Skeletal muscle satellite cell (primary cell): ENCODE results near the gene DLGAP5.
A peak's percentile ranks its signal among the peaks of the same experiment; 100 is the strongest.

ENCODE experiments used
- H3K27me3 ChIP-seq: 2 replicates; pipeline ENCODE4 v1.7.0; 2013; ENCODE audit warnings: low read length; ENCODE audit not compliant: control insufficient read depth, insufficient read depth
- H3K36me3 ChIP-seq: 2 replicates; pipeline ENCODE4 v1.7.0; 2013; ENCODE audit warnings: mild to moderate bottlenecking, control low read depth, low read length; ENCODE audit not compliant: insufficient read depth
- H3K4me1 ChIP-seq: 2 replicates; pipeline ENCODE4 v1.7.0; 2013; ENCODE audit warnings: low read length; ENCODE audit not compliant: control insufficient read depth, insufficient read depth
- H3K4me2 ChIP-seq: 2 replicates; pipeline ENCODE4 v1.7.0; 2013; ENCODE audit warnings: mild to moderate bottlenecking, low read length
- H3K4me3 ChIP-seq: 2 replicates; pipeline ENCODE4 v1.7.0; 2013; ENCODE audit warnings: low read length
- H3K9ac ChIP-seq: 2 replicates; pipeline ENCODE4 v1.7.0; 2013; ENCODE audit warnings: mild to moderate bottlenecking, low read depth, low read length, moderate library complexity
- H3K9me3 ChIP-seq: replicated peaks from 2 replicates; pipeline ENCODE4 v1.7.0; 2013; ENCODE audit warnings: mild to moderate bottlenecking, control low read depth, low read length

DLGAP5 gene

DNA sequence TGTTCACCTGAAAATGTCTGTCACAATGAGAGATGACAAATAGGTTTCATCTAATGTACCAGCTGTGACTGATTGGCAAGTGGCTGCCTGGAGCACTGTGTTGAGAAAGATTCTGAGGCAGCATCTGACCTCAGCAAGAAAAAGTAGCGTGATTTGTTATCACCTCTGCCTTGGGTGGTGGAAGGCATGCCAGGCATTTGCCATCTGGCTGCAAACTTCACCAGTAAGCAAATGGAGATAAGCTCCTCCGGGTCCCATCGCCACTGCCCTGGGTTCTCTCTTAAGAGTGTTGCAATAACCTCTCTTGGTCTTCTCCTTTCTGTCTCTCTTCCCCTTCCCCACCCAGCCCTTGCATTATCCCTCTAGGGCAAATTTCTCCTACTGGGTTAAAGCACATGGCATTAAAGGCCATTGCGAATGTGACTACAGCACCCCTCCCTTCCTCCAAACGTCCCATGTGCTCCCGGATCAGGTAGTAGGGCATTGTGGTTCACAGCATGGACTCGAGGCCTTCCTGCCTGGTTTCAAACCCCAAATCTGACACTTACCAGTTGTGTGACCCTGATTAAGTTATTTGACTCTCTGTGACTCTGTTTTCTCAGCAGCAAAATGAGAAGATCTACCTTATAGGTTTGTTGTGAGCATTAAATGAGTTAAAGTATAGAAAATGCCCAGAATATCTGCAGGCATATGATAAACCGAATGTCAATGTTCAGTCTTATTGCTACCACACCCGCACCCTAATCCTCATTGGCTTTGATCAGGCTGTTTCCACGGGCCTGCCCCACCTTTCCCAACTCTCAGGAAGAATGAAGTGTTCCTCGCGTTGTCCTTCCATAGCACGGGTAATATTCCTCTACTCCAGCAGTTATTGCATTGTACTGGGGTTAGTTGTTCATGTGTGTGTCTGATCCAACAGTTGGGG lies 70.6 kb downstream of the DLGAP5 start:
- H3K4me1 ChIP-seq: peaks cover 23% of the 10 kb centered on the region
- no peak overlapping the region for H3K4me2 ChIP-seq
- H3K4me3 ChIP-seq: no peak overlapping the region
- no peaks in the 10 kb centered on the region for H3K27me3 ChIP-seq
- no peaks in the 10 kb centered on the region for H3K9me3 ChIP-seq
- no peak overlapping the region for H3K9ac ChIP-seq
- no peaks in the 10 kb centered on the region for H3K36me3 ChIP-seq

- H3K4me1 ChIP-seq: peaks cover 23% of the 10 kb centered on the region
- H3K4me2 ChIP-seq: no peak overlapping the region
- no peak overlapping the region for H3K4me3 ChIP-seq
- H3K9me3 ChIP-seq: no peaks in the 10 kb centered on the region
- no peaks in the 10 kb centered on the region for H3K36me3 ChIP-seq
- H3K27me3 ChIP-seq: no peaks in the 10 kb centered on the region
- H3K9ac ChIP-seq: no peak overlapping the region
Observed at GRCh38 chr14:55118761-55119160, 72.6 kb downstream of the DLGAP5 start.

DNA sequence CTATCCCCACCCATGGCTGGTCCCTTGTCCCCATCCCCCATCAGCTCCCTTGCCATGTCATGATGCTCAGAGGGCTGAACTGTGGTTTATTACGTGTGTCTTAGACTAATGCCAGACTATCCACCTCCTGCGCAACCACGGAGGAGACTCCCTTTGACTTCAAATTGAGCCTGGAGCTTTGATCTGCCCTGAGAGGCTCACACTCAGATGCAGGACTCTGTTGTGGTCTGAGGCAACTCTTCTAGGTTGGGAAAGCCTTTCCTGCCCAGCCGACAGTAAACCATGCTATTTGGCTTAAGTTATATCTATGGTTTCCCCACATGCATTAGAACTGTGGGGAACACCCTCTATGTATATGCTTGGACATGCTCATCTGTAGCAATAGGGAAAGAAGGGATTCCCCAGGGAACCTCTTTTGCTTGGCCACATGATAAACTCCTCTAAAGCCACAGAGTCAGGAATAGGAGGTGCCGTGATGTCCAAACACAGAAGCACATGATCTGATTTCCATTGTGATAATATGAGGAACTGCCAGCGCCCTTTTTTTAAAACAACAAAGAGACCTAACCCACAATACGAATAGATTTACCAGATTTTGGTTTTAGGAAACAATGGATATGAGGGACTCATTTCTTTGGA lies 73.5 kb downstream of the DLGAP5 start:
- Histone ChIP-seq H3K9me3 (no peaks in the 10 kb centered on the region), H3K4me2 (no peak overlapping the region), H3K9ac (no peak overlapping the region), H3K27me3 (no peaks in the 10 kb centered on the region), H3K4me3 (no peak overlapping the region), H3K36me3 (no peaks in the 10 kb centered on the region), H3K4me1 (peaks cover 18% of the 10 kb centered on the region)

DNA sequence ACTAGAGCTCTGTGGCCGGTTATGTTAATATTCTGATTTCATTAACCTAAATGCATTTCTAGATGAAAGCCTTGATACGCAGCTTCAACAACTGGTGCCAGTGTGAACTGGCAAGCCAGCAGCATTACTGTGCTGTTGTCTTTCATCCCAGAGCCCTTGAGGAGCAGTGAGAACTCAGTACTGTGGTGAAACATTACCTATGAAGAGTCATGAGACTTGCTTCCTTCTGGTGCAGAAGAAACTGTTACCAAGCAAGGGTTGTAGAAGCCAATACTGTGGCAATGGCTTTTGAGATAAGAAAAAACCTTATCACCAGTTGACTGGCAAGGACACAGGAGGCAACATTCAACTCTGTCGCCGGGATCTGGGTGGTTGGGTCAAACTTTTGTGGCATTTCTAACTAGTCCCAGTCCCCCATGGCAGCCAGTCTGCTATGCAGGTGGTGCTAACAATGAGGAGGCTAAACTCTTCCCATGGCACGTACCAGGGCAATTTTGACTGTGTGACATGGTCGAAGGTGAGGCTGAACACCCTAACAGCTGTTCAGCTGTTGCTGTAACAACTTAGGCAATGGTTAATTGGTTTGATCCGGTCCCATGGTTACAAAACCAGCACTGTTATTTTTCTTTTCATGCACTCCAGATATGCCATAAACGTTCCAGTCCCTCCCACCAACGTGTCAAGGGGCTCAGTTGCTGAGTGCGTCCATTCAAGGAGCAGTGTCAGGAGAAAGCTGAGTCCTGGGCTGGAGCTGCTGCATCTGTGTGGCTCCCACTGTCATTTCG lies 74.9 kb downstream of the DLGAP5 start:
- no peaks in the 10 kb centered on the region for H3K9me3 ChIP-seq
- H3K27me3 ChIP-seq: no peaks in the 10 kb centered on the region
- H3K4me2 ChIP-seq: no peak overlapping the region
- no peak overlapping the region for H3K4me3 ChIP-seq
- peaks cover 10% of the 10 kb centered on the region for H3K4me1 ChIP-seq
- H3K9ac ChIP-seq: no peak overlapping the region
- no peaks in the 10 kb centered on the region for H3K36me3 ChIP-seq

DNA sequence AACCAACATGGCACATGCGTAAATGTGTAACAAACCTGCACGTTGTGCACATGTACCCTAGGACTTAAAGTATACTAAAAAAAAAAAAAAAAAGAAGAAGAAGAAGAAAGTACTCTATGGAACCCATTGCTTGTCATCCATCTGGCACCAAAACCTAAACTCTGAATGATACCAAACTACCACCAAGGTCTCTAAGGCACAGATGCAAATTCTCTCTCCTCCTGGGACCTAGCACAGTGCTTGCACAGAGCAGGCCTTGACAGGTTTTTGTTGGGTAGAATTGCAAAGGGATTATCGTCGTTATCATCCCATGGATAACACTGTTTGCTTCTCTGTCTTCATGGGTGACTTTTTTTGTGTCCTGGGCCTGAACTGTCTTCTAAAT lies 75.5 kb downstream of the DLGAP5 start:
- H3K4me3 ChIP-seq: no peak overlapping the region
- no peaks in the 10 kb centered on the region for H3K9me3 ChIP-seq
- no peak overlapping the region for H3K4me2 ChIP-seq
- peaks cover 10% of the 10 kb centered on the region for H3K4me1 ChIP-seq
- H3K27me3 ChIP-seq: no peaks in the 10 kb centered on the region
- H3K36me3 ChIP-seq: no peaks in the 10 kb centered on the region
- H3K9ac ChIP-seq: no peak overlapping the region

DNA sequence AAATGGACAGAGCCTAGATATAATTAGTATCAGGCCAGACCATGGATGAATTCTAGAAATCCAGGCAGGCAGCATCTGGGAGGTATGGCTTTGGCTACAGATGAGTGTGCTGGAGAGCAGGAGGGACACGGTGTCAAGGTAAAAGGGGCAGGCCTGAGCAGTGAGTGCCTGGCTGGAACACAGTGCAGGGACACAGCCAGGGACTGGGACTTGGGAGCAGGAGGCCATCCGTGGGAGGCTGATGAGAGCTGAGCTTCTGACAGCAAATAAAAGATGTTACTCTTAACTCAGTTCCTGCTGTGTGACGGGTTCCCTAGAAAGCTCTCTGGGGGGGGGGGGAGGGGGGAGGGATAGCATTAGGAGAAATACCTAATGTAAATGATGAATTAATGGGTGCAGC lies 75.9 kb downstream of the DLGAP5 start:
- no peak overlapping the region for H3K4me2 ChIP-seq
- H3K9me3 ChIP-seq: no peaks in the 10 kb centered on the region

DNA sequence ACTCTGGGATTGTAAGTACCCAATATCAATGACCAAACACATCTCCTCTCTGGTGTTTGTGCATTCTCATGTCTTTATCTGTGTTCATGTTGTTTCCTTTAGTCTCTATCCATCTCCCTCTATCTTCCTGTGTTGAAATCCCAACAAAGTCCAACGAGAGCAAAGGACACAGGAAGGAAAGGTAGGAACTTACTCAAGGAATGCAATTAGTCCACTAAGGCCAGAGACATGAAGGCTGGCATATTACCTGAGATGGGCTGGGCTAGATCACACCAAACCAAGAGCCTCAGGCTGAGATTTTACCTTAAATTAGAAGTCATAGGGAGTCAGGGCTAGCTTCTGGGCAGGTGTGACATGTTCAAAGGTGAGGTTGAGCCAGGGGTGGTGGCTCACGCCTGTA lies 76.7 kb downstream of the DLGAP5 start:
- H3K4me3 ChIP-seq: no peak overlapping the region
- H3K9ac ChIP-seq: no peak overlapping the region
- H3K36me3 ChIP-seq: no peaks in the 10 kb centered on the region
- H3K27me3 ChIP-seq: no peaks in the 10 kb centered on the region
- no peaks in the 10 kb centered on the region for H3K9me3 ChIP-seq
- no peak overlapping the region for H3K4me2 ChIP-seq
- peaks cover 10% of the 10 kb centered on the region for H3K4me1 ChIP-seq

More for the DNA sequence above, 75.9 kb downstream of the DLGAP5 start:
- no peaks in the 10 kb centered on the region for H3K27me3 ChIP-seq
- no peaks in the 10 kb centered on the region for H3K36me3 ChIP-seq
- H3K4me3 ChIP-seq: no peak overlapping the region
- peaks cover 10% of the 10 kb centered on the region for H3K4me1 ChIP-seq
- no peak overlapping the region for H3K9ac ChIP-seq

GRCh38 chr14:55111122-55111708 lies 80.2 kb downstream of the DLGAP5 start:
- no peak overlapping the region for H3K4me2 ChIP-seq
- no peak overlapping the region for H3K9ac ChIP-seq
- no peaks in the 10 kb centered on the region for H3K9me3 ChIP-seq
- H3K4me1 ChIP-seq: peaks cover 23% of the 10 kb centered on the region
- no peaks in the 10 kb centered on the region for H3K27me3 ChIP-seq
- H3K4me3 ChIP-seq: no peak overlapping the region
- H3K36me3 ChIP-seq: no peaks in the 10 kb centered on the region

- peaks cover 23% of the 10 kb centered on the region for H3K4me1 ChIP-seq
- no peaks in the 10 kb centered on the region for H3K36me3 ChIP-seq
- H3K9me3 ChIP-seq: no peaks in the 10 kb centered on the region
- no peak overlapping the region for H3K4me2 ChIP-seq
- no peak overlapping the region for H3K4me3 ChIP-seq
- H3K9ac ChIP-seq: no peak overlapping the region
- no peaks in the 10 kb centered on the region for H3K27me3 ChIP-seq
Observed at GRCh38 chr14:55109836-55110235, 81.5 kb downstream of the DLGAP5 start.

DNA sequence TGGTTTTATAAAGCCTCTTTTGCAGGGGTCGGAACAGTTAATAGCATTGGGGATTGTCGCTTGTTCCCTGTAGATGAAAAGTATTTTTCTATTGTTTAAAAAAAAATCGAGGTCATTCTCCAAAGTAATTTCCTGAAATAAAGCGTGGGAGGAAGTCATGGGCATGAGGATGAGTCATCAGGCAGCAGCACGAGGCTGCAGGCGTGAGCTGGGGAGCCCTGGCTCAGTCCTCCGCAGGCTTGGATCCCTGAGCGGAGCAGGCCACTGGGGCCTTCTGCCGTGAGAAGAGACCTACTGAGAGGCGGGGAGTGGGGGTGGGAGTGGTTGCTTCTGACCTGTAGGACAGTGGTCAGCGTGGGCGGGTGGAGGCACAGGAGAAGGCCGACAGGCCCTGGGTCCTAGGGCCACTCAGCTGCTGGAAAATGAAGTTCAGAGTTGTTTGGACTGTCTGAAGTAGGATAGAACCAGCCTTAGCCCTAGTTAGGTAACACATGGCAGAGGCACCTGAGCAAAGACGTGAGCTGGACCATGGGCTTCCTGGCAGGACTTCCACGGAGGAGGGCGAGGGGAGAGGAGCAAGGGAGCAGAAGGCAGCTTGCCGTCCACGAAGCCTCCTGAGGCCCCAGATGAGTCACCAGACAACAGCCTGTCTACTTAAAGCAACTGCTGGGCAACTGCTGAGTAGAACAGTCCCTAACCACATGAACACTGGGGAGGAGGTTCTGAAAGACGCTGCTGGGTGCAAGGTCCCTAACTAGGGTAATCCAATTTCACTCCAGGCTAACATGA lies 83.4 kb downstream of the DLGAP5 start:
- Histone ChIP-seq H3K4me1 (peaks cover 37% of the 10 kb centered on the region), H3K4me2 (peak overlapping the region; percentile 74), H3K4me3 (peak overlapping the region; percentile 54), H3K27me3 (no peaks in the 10 kb centered on the region), H3K36me3 (no peaks in the 10 kb centered on the region), H3K9me3 (peaks cover 7% of the 10 kb centered on the region), H3K9ac (peak overlapping the region; percentile 82)
